ENCODE data around the gene ZNF526.

The ZNF526 gene

DNA sequence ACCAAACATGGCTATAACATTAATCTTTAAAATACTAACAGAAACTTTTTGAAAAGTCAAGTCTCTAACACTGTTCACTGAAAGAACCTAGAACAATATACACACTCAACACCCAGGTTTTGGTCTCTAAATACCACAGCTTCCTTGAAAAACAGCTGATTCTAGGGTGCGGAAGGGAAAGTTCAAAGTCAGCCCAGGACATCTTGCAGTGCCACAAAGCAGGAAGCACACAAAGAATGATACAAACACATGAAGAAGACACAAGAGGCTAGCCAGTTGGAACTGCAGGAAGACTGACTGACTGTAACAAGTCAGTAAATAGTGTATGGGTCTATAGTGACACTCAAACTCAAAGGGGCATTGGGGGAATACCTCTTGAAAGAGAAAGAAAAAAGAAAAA, 7.2 kb upstream of the ZNF526 start:
- Histone ChIP-seq H3K4me3 (ENCODE audit: low read depth, low read length) (no peak overlapping the region), H3K36me3 (peaks cover 22% of the 10 kb centered on the region)

GRCh38 chr19:42214810-42215485, 5.2 kb upstream of the ZNF526 start:
- TF ChIP-seq, protein P1, sequence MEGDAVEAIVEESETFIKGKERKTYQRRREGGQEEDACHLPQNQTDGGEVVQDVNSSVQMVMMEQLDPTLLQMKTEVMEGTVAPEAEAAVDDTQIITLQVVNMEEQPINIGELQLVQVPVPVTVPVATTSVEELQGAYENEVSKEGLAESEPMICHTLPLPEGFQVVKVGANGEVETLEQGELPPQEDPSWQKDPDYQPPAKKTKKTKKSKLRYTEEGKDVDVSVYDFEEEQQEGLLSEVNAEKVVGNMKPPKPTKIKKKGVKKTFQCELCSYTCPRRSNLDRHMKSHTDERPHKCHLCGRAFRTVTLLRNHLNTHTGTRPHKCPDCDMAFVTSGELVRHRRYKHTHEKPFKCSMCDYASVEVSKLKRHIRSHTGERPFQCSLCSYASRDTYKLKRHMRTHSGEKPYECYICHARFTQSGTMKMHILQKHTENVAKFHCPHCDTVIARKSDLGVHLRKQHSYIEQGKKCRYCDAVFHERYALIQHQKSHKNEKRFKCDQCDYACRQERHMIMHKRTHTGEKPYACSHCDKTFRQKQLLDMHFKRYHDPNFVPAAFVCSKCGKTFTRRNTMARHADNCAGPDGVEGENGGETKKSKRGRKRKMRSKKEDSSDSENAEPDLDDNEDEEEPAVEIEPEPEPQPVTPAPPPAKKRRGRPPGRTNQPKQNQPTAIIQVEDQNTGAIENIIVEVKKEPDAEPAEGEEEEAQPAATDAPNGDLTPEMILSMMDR (IDR thresholded peaks at IDR 0.05; ENCODE audit: low read depth, low read length): no peak
- peaks cover 9% of the 10 kb centered on the region for H3K4me1 ChIP-seq
- H3K4me3 ChIP-seq (ENCODE audit: low read depth, low read length): no peak overlapping the region
- DNase-seq: no peak
- H3K9me3 ChIP-seq: no peaks in the 10 kb centered on the region
- H3K36me3 ChIP-seq: peaks cover 9% of the 10 kb centered on the region
- H3K27me3 ChIP-seq: no peaks in the 10 kb centered on the region

More for the DNA sequence above, 7.2 kb upstream of the ZNF526 start:
- H3K4me1 ChIP-seq: peaks cover under 1% of the 10 kb centered on the region
- no peaks in the 10 kb centered on the region for H3K9me3 ChIP-seq
- DNase-seq: no peak
- H3K27me3 ChIP-seq: no peaks in the 10 kb centered on the region
- TF ChIP-seq, protein P1 (IDR thresholded peaks at IDR 0.05; ENCODE audit: low read depth, low read length): no peak

DNA sequence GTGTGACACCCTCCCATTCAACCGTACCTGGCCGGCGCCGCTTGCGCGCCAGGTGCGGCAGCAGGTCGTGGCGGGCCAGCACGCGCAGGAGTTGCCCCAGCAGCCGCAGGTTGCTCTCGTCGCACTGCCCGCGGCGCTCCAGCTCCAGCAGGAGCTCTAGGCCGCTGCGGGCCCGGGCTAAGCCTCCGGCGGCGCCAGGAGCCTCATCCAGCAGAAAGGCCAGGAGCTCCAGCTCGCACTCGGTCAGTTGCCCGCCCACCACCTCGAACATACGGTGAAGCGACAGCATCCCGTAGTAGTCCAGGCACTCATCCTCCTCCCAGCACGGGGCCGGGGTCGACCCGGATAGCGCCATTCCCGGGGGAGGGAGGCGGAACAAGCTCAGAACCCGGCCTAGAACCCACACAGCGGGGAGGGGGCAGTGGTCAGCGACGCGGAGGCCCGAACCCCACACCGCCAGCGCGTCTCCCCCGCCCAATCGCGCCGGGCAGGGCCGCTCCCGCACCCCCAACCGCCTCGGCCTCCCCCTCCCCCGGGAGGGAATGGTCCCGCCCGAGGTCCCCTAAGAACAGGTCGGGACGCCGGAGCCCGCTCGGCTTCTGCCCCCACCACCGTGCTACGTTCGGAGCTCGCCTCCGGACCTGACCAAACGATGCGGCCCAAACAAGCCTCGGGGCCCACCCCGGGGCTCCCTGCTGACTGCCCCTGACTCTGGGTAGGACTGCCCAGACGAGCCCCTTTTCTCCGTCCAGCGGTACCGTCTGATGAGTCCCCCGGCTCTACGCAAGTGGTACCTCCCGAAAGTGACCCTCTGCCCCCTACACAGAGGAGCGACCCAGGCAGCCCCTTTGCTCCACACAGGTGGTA, 3.2 kb upstream of the ZNF526 start:
- no peaks in the 10 kb centered on the region for H3K9me3 ChIP-seq
- H3K4me3 ChIP-seq (ENCODE audit: low read depth, low read length): peak overlapping the region; percentile 93
- peak; percentile 48 for DNase-seq
- TF ChIP-seq, protein P1 (IDR thresholded peaks at IDR 0.05; ENCODE audit: low read depth, low read length): no peak
- peaks cover 9% of the 10 kb centered on the region for H3K36me3 ChIP-seq
- H3K27me3 ChIP-seq: no peaks in the 10 kb centered on the region
- H3K4me1 ChIP-seq: peaks cover 9% of the 10 kb centered on the region

GRCh38 chr19:42217520-42218437, 2.3 kb upstream of the ZNF526 start, which contains the start of gene DEDD2:
TSS of gene DEDD2 (minus strand) at chr19:42217677. CDS start at chr19:42217007, 670 bp downstream.
- Histone ChIP-seq H3K36me3 (peaks cover 13% of the 10 kb centered on the region), H3K4me1 (peaks cover 9% of the 10 kb centered on the region), H3K27me3 (no peaks in the 10 kb centered on the region), H3K9me3 (no peaks in the 10 kb centered on the region), H3K4me3 (ENCODE audit: low read depth, low read length) (peak within 1 kb of the TSS; percentile 93)
- DNase-seq: peak; percentile 96
- TF ChIP-seq, protein P1 (IDR thresholded peaks at IDR 0.05; ENCODE audit: low read depth, low read length): no peak

- Histone ChIP-seq H3K4me1 (peaks cover 9% of the 10 kb centered on the region), H3K9me3 (no peaks in the 10 kb centered on the region), H3K36me3 (peaks cover 20% of the 10 kb centered on the region), H3K27me3 (no peaks in the 10 kb centered on the region), H3K4me3 (ENCODE audit: low read depth, low read length) (peak overlapping the region; percentile 99)
- TF ChIP-seq, protein P1 (IDR thresholded peaks at IDR 0.05; ENCODE audit: low read depth, low read length): no peak
- DNase-seq: no peak
These were observed 612 bp downstream of the ZNF526 start for GRCh38 chr19:42220751-42221097.
